HG03342 (cell line): Measurements from ENCODE around the gene CNTRL.
A peak's percentile ranks its signal among the peaks of the same experiment; 100 is the strongest.

Experiments
- ATAC-seq: cut with Tn5 transposase; IDR thresholded peaks from one replicate; pipeline ENCODE4 v1.9.1; 2021; ENCODE audit warnings: mild to moderate bottlenecking, moderate library complexity; ENCODE audit not compliant: unreplicated experiment

Gene CNTRL

GRCh38 chr9:121199921-121200320, 125.2 kb downstream of the CNTRL start:
- ATAC-seq = no peak

GRCh38 chr9:121200356-121200755, 125.6 kb downstream of the CNTRL start:
- no peak for ATAC-seq

- peak; percentile 18 for ATAC-seq
Measured at GRCh38 chr9:121201045-121201737, 126.4 kb downstream of the CNTRL start.

- ATAC-seq = peak; percentile 86
Measured at GRCh38 chr9:121201738-121202533, 127.2 kb downstream of the CNTRL start, which contains the start of gene RAB14. Gene RAB14, minus strand, starts transcription at chr9:121201869. Its CDS starts 8,457 bp downstream, at chr9:121193412.

GRCh38 chr9:121204121-121204520, 129.4 kb downstream of the CNTRL start:
- ATAC-seq = no peak

GRCh38 chr9:121204611-121205010, 129.9 kb downstream of the CNTRL start:
- no peak for ATAC-seq

- peak; percentile 23 for ATAC-seq
Measured at GRCh38 chr9:121206516-121207370, 132.0 kb downstream of the CNTRL start.

GRCh38 chr9:121207371-121207940, 132.7 kb downstream of the CNTRL start:
- peak; percentile 89 for ATAC-seq

- no peak for ATAC-seq
Measured at GRCh38 chr9:121210536-121210935, 135.8 kb downstream of the CNTRL start.

GRCh38 chr9:121213136-121213806, 138.5 kb downstream of the CNTRL start:
- peak; percentile 61 for ATAC-seq

GRCh38 chr9:121214005-121214404, 139.2 kb downstream of the CNTRL start:
- ATAC-seq = no peak

- no peak for ATAC-seq
Measured at GRCh38 chr9:121216271-121216805, 141.6 kb downstream of the CNTRL start.

GRCh38 chr9:121217609-121218292, 143.0 kb downstream of the CNTRL start:
- peak; percentile 86 for ATAC-seq

GRCh38 chr9:121218357-121219027, 143.7 kb downstream of the CNTRL start:
- no peak for ATAC-seq

- no peak for ATAC-seq
Measured at GRCh38 chr9:121219530-121219929, 144.8 kb downstream of the CNTRL start.

GRCh38 chr9:121220996-121221663, 146.4 kb downstream of the CNTRL start:
- ATAC-seq = no peak

GRCh38 chr9:121221664-121222055, 146.9 kb downstream of the CNTRL start:
- no peak for ATAC-seq

- ATAC-seq = no peak
Measured at GRCh38 chr9:121222524-121223171, 147.9 kb downstream of the CNTRL start.
